HG02759 (cell line): ENCODE data around the gene PPIL3.

ENCODE experiments used
- ATAC-seq: cut with Tn5 transposase; IDR thresholded peaks from one replicate; pipeline ENCODE4 v1.9.1; 2021; ENCODE audit warnings: mild to moderate bottlenecking, moderate library complexity; ENCODE audit not compliant: unreplicated experiment

The PPIL3 gene

GRCh38 chr2:200861617-200862155, 27.2 kb downstream of the PPIL3 start:
- ATAC-seq: no peak

GRCh38 chr2:200860092-200860795, 28.6 kb downstream of the PPIL3 start:
- ATAC-seq: no peak

GRCh38 chr2:200856806-200857205, 32.1 kb downstream of the PPIL3 start:
- ATAC-seq: no peak

GRCh38 chr2:200852605-200853004, 36.3 kb downstream of the PPIL3 start:
- ATAC-seq: no peak

GRCh38 chr2:200851398-200852248, 37.3 kb downstream of the PPIL3 start:
- no peak for ATAC-seq

GRCh38 chr2:200850512-200851256, 38.2 kb downstream of the PPIL3 start:
- ATAC-seq: no peak

GRCh38 chr2:200847939-200848338, 40.9 kb downstream of the PPIL3 start:
- ATAC-seq: no peak

GRCh38 chr2:200847269-200847668, 41.6 kb downstream of the PPIL3 start:
- ATAC-seq: no peak

- no peak for ATAC-seq
Observed at GRCh38 chr2:200845669-200846325, 43.1 kb downstream of the PPIL3 start.

- ATAC-seq: no peak
Observed at GRCh38 chr2:200845194-200845593, 43.7 kb downstream of the PPIL3 start.

- ATAC-seq: no peak
Observed at GRCh38 chr2:200843993-200844948, 44.6 kb downstream of the PPIL3 start.

GRCh38 chr2:200839513-200839912, 49.4 kb downstream of the PPIL3 start:
- no peak for ATAC-seq

- no peak for ATAC-seq
Observed at GRCh38 chr2:200834701-200835100, 54.2 kb downstream of the PPIL3 start.

- ATAC-seq: no peak
Observed at GRCh38 chr2:200829258-200829655, 59.6 kb downstream of the PPIL3 start.

GRCh38 chr2:200828572-200829257, 60.2 kb downstream of the PPIL3 start:
- ATAC-seq: no peak

- no peak for ATAC-seq
Observed at GRCh38 chr2:200828104-200828503, 60.8 kb downstream of the PPIL3 start.

- ATAC-seq: no peak
Observed at GRCh38 chr2:200821686-200822245, 67.1 kb downstream of the PPIL3 start.
